Coronary artery (tissue), 2 donors: Measurements from ENCODE around the gene FMN1.

ENCODE experiments used
- DNase-seq: peaks from one replicate; pipeline ENCODE4 v3.0.0-alpha.2; 2017; ENCODE audit warnings: low spot score
- H3K27ac ChIP-seq, 2 donors: fragments of 200-600 bp; sonication (generic); one replicate each; pipeline ENCODE4 v1.5.1; 2016 to 2019
- H3K4me3 ChIP-seq: fragments of 200-600 bp; sonication (generic); 2 replicates; pipeline ENCODE4 v1.5.1; 2016; ENCODE audit warnings: mild to moderate bottlenecking, moderate library complexity
- TF ChIP-seq, protein P1 (sequence below): fragments of 200-600 bp; sonication (generic); IDR thresholded peaks from one replicate; pipeline ENCODE4 v1.5.1; 2019; ENCODE audit warnings: antibody characterized with exemption

FMN1 gene

DNA sequence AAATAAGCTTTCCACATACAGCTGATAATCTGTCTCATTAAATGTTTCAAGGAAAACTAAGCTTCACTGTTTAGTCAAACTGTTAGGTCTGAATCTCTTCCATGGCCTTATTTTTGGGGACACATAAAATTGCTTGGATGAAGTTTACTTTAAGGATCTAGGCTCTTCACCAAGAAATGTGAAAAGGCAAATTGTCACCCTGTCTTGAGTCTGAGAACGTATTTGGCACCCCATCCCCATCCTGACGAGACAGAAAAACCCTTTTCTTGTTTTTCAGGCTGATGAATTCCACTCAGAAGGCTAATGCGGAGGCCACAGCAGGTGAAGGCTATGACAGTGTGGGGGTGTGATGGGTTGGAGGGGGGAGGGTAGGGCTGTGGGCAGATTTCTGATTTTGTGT, 250.1 kb downstream of the FMN1 start:
- DNase-seq, result no peak
- Histone ChIP-seq H3K27ac (no peak overlapping the region), H3K4me3 (no peak overlapping the region)
- TF ChIP-seq, protein P1, sequence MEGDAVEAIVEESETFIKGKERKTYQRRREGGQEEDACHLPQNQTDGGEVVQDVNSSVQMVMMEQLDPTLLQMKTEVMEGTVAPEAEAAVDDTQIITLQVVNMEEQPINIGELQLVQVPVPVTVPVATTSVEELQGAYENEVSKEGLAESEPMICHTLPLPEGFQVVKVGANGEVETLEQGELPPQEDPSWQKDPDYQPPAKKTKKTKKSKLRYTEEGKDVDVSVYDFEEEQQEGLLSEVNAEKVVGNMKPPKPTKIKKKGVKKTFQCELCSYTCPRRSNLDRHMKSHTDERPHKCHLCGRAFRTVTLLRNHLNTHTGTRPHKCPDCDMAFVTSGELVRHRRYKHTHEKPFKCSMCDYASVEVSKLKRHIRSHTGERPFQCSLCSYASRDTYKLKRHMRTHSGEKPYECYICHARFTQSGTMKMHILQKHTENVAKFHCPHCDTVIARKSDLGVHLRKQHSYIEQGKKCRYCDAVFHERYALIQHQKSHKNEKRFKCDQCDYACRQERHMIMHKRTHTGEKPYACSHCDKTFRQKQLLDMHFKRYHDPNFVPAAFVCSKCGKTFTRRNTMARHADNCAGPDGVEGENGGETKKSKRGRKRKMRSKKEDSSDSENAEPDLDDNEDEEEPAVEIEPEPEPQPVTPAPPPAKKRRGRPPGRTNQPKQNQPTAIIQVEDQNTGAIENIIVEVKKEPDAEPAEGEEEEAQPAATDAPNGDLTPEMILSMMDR, result no peak

DNA sequence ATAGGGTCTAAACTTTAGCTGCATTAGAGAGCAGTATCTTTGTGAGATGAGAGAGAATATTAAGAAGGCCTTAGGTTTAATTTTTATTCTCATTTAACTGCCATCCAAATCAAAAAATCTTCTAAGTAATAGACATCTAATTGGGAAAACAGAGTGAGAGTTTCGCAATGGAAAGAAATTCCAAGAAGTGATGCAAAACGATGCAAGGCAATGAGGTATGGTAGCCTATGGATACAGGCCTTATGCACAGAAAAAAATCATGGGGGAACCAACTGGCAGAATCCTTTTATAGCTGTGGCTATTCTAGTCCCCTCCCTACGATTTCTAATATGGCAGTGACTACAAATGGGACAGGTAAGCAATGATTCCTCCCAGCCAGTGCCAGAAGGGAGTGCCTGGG, 250.8 kb downstream of the FMN1 start:
- Histone ChIP-seq H3K4me3 (no peak overlapping the region), H3K27ac (no peak overlapping the region)
- DNase-seq, result no peak
- TF ChIP-seq, protein P1, result no peak

DNA sequence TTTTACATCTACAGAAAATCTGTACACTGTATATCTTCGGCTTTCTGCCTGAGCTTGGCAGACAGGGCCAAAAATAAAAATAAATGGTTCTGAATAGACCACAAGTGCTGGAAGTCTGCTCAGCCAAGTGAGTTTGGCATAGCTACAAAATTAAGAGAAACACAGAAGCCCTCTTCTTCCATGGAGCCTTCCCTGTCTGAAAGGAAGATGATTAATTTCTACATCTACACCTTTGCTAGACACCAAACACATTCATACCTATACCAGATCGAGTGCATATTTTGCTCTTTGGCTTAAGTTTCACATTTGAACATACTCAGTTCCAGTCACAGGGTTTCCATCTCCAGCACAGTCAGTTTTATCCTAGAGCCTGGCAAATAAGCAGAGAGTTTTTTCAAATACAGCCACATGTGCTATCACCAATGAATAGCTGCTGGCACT, 252.1 kb downstream of the FMN1 start:
- H3K4me3 ChIP-seq, result no peak overlapping the region
- no peak for DNase-seq
- H3K27ac ChIP-seq, result no peak overlapping the region
- TF ChIP-seq, protein P1, result no peak

DNA sequence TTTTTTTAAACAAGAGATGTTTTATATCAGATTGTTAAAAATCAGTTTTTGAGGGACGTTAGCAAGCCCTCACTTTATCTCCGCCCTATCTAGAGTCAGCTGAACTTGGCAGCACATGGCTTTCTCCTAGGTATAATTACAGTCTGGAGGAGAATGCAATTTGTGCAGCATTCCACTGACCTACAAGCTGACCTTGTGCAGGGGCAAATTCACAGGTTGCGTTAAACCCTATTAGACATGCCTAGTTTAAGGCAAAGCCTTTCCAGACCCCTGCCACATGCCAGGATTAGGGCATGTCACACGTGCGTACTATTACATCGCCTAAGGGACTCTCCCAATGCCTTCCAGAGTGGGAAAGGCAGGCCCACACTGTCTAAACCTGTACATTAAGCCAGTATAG, 252.7 kb downstream of the FMN1 start:
- H3K27ac ChIP-seq, result no peak overlapping the region
- H3K4me3 ChIP-seq, result no peak overlapping the region
- TF ChIP-seq, protein P1, result no peak
- DNase-seq, result no peak

DNA sequence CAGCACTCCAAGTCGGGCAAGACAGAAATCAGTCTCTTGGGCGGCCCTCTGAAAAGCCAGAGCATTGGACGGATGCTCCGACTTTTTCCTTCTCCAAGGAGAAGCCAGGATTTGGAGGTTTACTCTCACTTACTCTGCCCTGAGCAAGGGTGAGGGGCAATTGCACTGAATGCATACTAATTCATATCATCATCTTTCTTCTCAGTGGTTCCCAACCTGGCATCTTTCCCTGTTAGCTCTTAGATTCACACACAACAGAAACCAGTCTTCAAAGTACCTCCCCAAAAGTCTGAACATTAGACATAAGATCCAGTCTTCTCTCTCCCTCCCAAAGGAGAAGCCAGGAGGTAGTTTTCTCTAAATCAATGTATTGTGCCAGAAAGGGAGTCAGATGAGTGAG, 257.5 kb downstream of the FMN1 start:
- no peak overlapping the region for H3K27ac ChIP-seq
- TF ChIP-seq, protein P1, result no peak

DNA sequence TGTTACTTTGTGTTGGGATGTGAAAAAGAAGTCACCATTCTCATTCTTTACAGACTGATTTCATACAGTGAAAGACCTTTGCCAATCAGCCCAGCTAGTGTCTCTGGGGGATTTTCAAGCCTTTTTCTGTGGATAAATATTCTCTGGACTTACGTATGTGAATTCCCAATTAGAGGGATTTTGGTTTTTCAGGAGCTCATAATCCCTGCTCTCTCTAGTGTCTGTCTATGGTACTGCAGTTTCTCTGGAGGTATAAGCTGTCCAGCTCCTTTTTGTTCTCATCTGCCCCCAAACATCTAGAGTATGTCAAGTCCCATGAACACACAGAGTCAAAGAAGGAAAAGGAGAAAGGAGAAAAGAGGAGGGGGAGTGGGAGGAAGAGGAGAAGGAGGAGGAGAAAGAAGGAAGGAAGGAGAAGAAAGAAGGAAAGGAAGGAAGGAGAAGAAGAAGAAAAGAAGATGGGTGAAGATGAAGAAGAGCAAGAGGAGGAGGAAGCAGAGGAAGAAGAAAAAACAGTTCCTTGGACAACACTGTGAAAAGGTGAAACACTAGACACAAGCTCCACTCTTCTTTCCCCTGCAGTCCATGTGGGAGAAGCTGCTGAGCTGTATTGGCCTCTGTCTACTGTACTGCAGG, 258.1 kb downstream of the FMN1 start:
- Histone ChIP-seq H3K4me3 (no peak overlapping the region), H3K27ac (no peak overlapping the region)
- TF ChIP-seq, protein P1, result no peak
- DNase-seq, result no peak

More for the DNA sequence above, 257.5 kb downstream of the FMN1 start:
- H3K4me3 ChIP-seq, result no peak overlapping the region
- no peak for DNase-seq

DNA sequence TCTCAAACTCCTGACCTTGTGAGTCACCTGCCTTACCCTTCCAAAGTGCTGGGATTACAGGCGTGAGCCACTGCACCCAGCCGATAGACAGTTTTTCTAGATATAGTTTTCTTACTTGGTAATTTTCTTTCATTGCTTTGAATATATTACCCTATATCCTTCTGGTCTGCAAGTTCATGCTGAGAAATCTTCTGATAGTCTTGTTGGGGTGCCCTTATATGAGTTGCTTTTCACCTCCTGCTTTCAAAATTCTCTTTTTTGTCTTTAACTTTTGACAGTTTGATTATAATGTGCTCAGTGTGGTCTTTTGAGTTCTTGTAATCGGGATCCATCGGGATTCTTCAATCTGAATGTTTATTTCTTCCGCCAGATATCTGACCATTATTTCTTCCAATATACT, 259.4 kb downstream of the FMN1 start:
- TF ChIP-seq, protein P1, result no peak
- no peak overlapping the region for H3K4me3 ChIP-seq
- DNase-seq, result no peak
- H3K27ac ChIP-seq, result no peak overlapping the region
